Mucosa of descending colon (tissue), 3 donors: ENCODE results near the gene U2AF1. TPM values are rescaled to one million over a fixed set of nuclear protein-coding genes. Genes with fewer than 3 reads are reported as not detected.
"Not testable (repeated sequence)": the region's sequence is repeated elsewhere in the genome, so short reads cannot be mapped to it uniquely, and the experiment has no call there.

Source experiments
- ATAC-seq: fragments of 200-7000 bp; cut with Tn5 transposase; one replicate; pipeline ENCODE4 v1.9.1; 2020; ENCODE audit warnings: mild to moderate bottlenecking, moderate library complexity
- DNase-seq, 3 donors: peaks; one replicate each; pipeline ENCODE4 v3.0.0-alpha.2; 2020
- H3K36me3 ChIP-seq: fragments of 200-600 bp; one replicate; pipeline ENCODE4 v1.8.0; 2021; ENCODE audit warnings: low read depth, mild to moderate bottlenecking
- H3K4me1 ChIP-seq: fragments of 200-600 bp; one replicate; pipeline ENCODE4 v1.8.0; 2021; ENCODE audit warnings: low read depth, mild to moderate bottlenecking
- H3K4me3 ChIP-seq: fragments of 200-600 bp; one replicate; pipeline ENCODE4 v1.8.0; 2021; ENCODE audit warnings: mild to moderate bottlenecking
- H3K9me3 ChIP-seq: fragments of 200-600 bp; one replicate; pipeline ENCODE4 v1.8.0; 2021; ENCODE audit warnings: mild to moderate bottlenecking
- intact Hi-C, 2 donors: fragments of 100-400 bp; cut with DNase I in 1 of 2; cut with micrococcal nuclease in 1 of 2; formaldehyde crosslinking; loops; one replicate each; pipeline versions ENCODE4 v1.11.0 to v1.11.1; 2022; cut with DNase I, micrococcal nuclease
- total RNA-seq, 3 donors: library from RNA; stranded (reverse); fragmentation: NEBNext Ultra II Directional in 2 of 3; extraction: Animal tissue kit (Norgen Biotek cat#: 25700) in 2 of 3; gene quantifications; one replicate each; pipeline versions ENCODE4 v1.2.1 to v1.2.4, GENCODE V29; 2021 to 2023
- donor health status: DM: no; HTN: no; CAD: no; lungs with moderate emphysema.
- donor health status: DM: no; HTN: no; CAD: no.
- donor health status: DM: no; HTN: yes; CAD: no.

Gene U2AF1
- total RNA-seq, 3 donors from 2014 or later: 10.8 to 38.5 (median 36.4) TPM

GRCh38 chr21:43104642-43105041 lies 2.7 kb downstream of the U2AF1 start:
- H3K9me3 ChIP-seq, H3K4me3 ChIP-seq, intact Hi-C loops, H3K4me1 ChIP-seq, DNase-seq, ATAC-seq, H3K36me3 ChIP-seq: not testable (repeated sequence)

- intact Hi-C loops, DNase-seq, H3K4me3 ChIP-seq, H3K36me3 ChIP-seq, H3K4me1 ChIP-seq, ATAC-seq, H3K9me3 ChIP-seq: not testable (repeated sequence)
These were observed 5.1 kb downstream of the U2AF1 start for GRCh38 chr21:43102281-43102680.

GRCh38 chr21:43101676-43102075 lies 5.7 kb downstream of the U2AF1 start:
- H3K4me1 ChIP-seq, ATAC-seq, H3K36me3 ChIP-seq, intact Hi-C loops, H3K4me3 ChIP-seq, DNase-seq, H3K9me3 ChIP-seq: not testable (repeated sequence)

- intact Hi-C loops, H3K9me3 ChIP-seq, DNase-seq, H3K36me3 ChIP-seq, ATAC-seq, H3K4me3 ChIP-seq, H3K4me1 ChIP-seq: not testable (repeated sequence)
These were observed 6.4 kb downstream of the U2AF1 start for GRCh38 chr21:43101000-43101399.

- H3K4me1 ChIP-seq, ATAC-seq, intact Hi-C loops, DNase-seq, H3K36me3 ChIP-seq, H3K4me3 ChIP-seq, H3K9me3 ChIP-seq: not testable (repeated sequence)
These were observed 15.3 kb downstream of the U2AF1 start for GRCh38 chr21:43091979-43092614.

GRCh38 chr21:43090947-43091346 lies 16.4 kb downstream of the U2AF1 start:
- H3K36me3 ChIP-seq, H3K4me1 ChIP-seq, H3K4me3 ChIP-seq, intact Hi-C loops, DNase-seq, ATAC-seq, H3K9me3 ChIP-seq: not testable (repeated sequence)

- H3K4me1 ChIP-seq, H3K9me3 ChIP-seq, H3K4me3 ChIP-seq, intact Hi-C loops, ATAC-seq, DNase-seq, H3K36me3 ChIP-seq: not testable (repeated sequence)
These were observed 17.9 kb downstream of the U2AF1 start for GRCh38 chr21:43089463-43089862.

- H3K4me1 ChIP-seq, DNase-seq, H3K9me3 ChIP-seq, intact Hi-C loops, H3K4me3 ChIP-seq, ATAC-seq, H3K36me3 ChIP-seq: not testable (repeated sequence)
These were observed 24.6 kb downstream of the U2AF1 start for GRCh38 chr21:43082587-43083300.

- H3K36me3 ChIP-seq, intact Hi-C loops, DNase-seq, H3K4me1 ChIP-seq, H3K9me3 ChIP-seq, ATAC-seq, H3K4me3 ChIP-seq: not testable (repeated sequence)
These were observed 30.7 kb downstream of the U2AF1 start for GRCh38 chr21:43076643-43077042.

GRCh38 chr21:43076023-43076637 lies 31.2 kb downstream of the U2AF1 start:
- H3K36me3 ChIP-seq, ATAC-seq, H3K9me3 ChIP-seq, H3K4me1 ChIP-seq, H3K4me3 ChIP-seq, DNase-seq, intact Hi-C loops: not testable (repeated sequence)

- ATAC-seq: peak; percentile 26
- H3K4me3 ChIP-seq, intact Hi-C loops, DNase-seq, H3K36me3 ChIP-seq, H3K4me1 ChIP-seq, H3K9me3 ChIP-seq: not testable (repeated sequence)
These were observed 32.0 kb downstream of the U2AF1 start, which contains the start of gene CBS for GRCh38 chr21:43075170-43076022. Gene CBS (minus strand): TSS chr21:43075835. CDS start chr21:43072193, 3,642 bp downstream.

- DNase-seq, H3K36me3 ChIP-seq, H3K9me3 ChIP-seq, H3K4me3 ChIP-seq, intact Hi-C loops, H3K4me1 ChIP-seq: not testable (repeated sequence)
- peak; percentile 51 for ATAC-seq
These were observed 32.8 kb downstream of the U2AF1 start for GRCh38 chr21:43074401-43075169.

GRCh38 chr21:43072742-43073141 lies 34.6 kb downstream of the U2AF1 start:
- DNase-seq, H3K4me3 ChIP-seq, H3K36me3 ChIP-seq, ATAC-seq, H3K4me1 ChIP-seq, intact Hi-C loops, H3K9me3 ChIP-seq: not testable (repeated sequence)
